Measurements from ENCODE around the gene ACP3. TPM values are rescaled to one million over a fixed set of nuclear protein-coding genes. Genes with fewer than 3 reads are reported as not detected.
A peak's percentile ranks its signal among the peaks of the same experiment; 100 is the strongest.
"Not testable (repeated sequence)": the region's sequence is repeated elsewhere in the genome, so short reads cannot be mapped to it uniquely, and the experiment has no call there.

ACP3 gene
- total RNA-seq, 1 experiment from 2014 or later = not detected

- DNase-seq (ENCODE audit: low read depth) = no peak
- in situ Hi-C loops (cut with HindIII; ENCODE audit: low pct_unique_long_range_greater_than_20kb, low sequenced_read_pairs) = no loop called here
Measured at GRCh38 chr3:132350814-132351213, 33.6 kb downstream of the ACP3 start.

GRCh38 chr3:132351222-132351806 is 34.1 kb downstream of the ACP3 start:
- in situ Hi-C loops (cut with HindIII; ENCODE audit: low pct_unique_long_range_greater_than_20kb, low sequenced_read_pairs) = no loop called here
- no peak for DNase-seq (ENCODE audit: low read depth)

GRCh38 chr3:132352556-132353143 is 35.4 kb downstream of the ACP3 start:
- DNase-seq (ENCODE audit: low read depth) = peak; percentile 47
- in situ Hi-C loops (cut with HindIII; ENCODE audit: low pct_unique_long_range_greater_than_20kb, low sequenced_read_pairs) = no loop called here

GRCh38 chr3:132354916-132355702 is 37.9 kb downstream of the ACP3 start:
- in situ Hi-C loops (cut with HindIII; ENCODE audit: low pct_unique_long_range_greater_than_20kb, low sequenced_read_pairs) = no loop called here
- DNase-seq (ENCODE audit: low read depth) = no peak

GRCh38 chr3:132356568-132356967 is 39.4 kb downstream of the ACP3 start:
- in situ Hi-C loops (cut with HindIII; ENCODE audit: low pct_unique_long_range_greater_than_20kb, low sequenced_read_pairs) = no loop called here
- DNase-seq (ENCODE audit: low read depth) = no peak

GRCh38 chr3:132360717-132361116 is 43.5 kb downstream of the ACP3 start:
- in situ Hi-C loops (cut with HindIII; ENCODE audit: low pct_unique_long_range_greater_than_20kb, low sequenced_read_pairs) = no loop called here
- no peak for DNase-seq (ENCODE audit: low read depth)

- DNase-seq (ENCODE audit: low read depth) = no peak
- in situ Hi-C loops (cut with HindIII; ENCODE audit: low pct_unique_long_range_greater_than_20kb, low sequenced_read_pairs) = no loop called here
Measured at GRCh38 chr3:132362329-132362728, 45.1 kb downstream of the ACP3 start.

GRCh38 chr3:132368515-132368914 is 51.3 kb downstream of the ACP3 start:
- no peak for DNase-seq (ENCODE audit: low read depth)
- in situ Hi-C loops (cut with HindIII; ENCODE audit: low pct_unique_long_range_greater_than_20kb, low sequenced_read_pairs) = no loop called here

GRCh38 chr3:132368962-132369361 is 51.8 kb downstream of the ACP3 start:
- no peak for DNase-seq (ENCODE audit: low read depth)
- in situ Hi-C loops (cut with HindIII; ENCODE audit: low pct_unique_long_range_greater_than_20kb, low sequenced_read_pairs) = no loop called here

- in situ Hi-C loops (cut with HindIII; ENCODE audit: low pct_unique_long_range_greater_than_20kb, low sequenced_read_pairs); DNase-seq (ENCODE audit: low read depth): not testable (repeated sequence)
Measured at GRCh38 chr3:132376945-132377354, 59.7 kb downstream of the ACP3 start.

GRCh38 chr3:132378048-132378762 is 61.0 kb downstream of the ACP3 start:
- DNase-seq (ENCODE audit: low read depth) = no peak

GRCh38 chr3:132378846-132379245 is 61.6 kb downstream of the ACP3 start:
- no peak for DNase-seq (ENCODE audit: low read depth)
- in situ Hi-C loops (cut with HindIII; ENCODE audit: low pct_unique_long_range_greater_than_20kb, low sequenced_read_pairs) = no loop called here

More at GRCh38 chr3:132378048-132378762, 61.0 kb downstream of the ACP3 start:
- in situ Hi-C loops (cut with HindIII; ENCODE audit: low pct_unique_long_range_greater_than_20kb, low sequenced_read_pairs) = no loop called here

- in situ Hi-C loops (cut with HindIII; ENCODE audit: low pct_unique_long_range_greater_than_20kb, low sequenced_read_pairs) = no loop called here
- no peak for DNase-seq (ENCODE audit: low read depth)
Measured at GRCh38 chr3:132380920-132381319, 63.7 kb downstream of the ACP3 start.

GRCh38 chr3:132381348-132381944 is 64.2 kb downstream of the ACP3 start:
- in situ Hi-C loops (cut with HindIII; ENCODE audit: low pct_unique_long_range_greater_than_20kb, low sequenced_read_pairs) = no loop called here
- DNase-seq (ENCODE audit: low read depth) = no peak

- no peak for DNase-seq (ENCODE audit: low read depth)
- in situ Hi-C loops (cut with HindIII; ENCODE audit: low pct_unique_long_range_greater_than_20kb, low sequenced_read_pairs) = no loop called here
Measured at GRCh38 chr3:132382267-132382666, 65.1 kb downstream of the ACP3 start.

GRCh38 chr3:132382688-132383194 is 65.5 kb downstream of the ACP3 start:
- no peak for DNase-seq (ENCODE audit: low read depth)
- in situ Hi-C loops (cut with HindIII; ENCODE audit: low pct_unique_long_range_greater_than_20kb, low sequenced_read_pairs) = no loop called here

- in situ Hi-C loops (cut with HindIII; ENCODE audit: low pct_unique_long_range_greater_than_20kb, low sequenced_read_pairs) = no loop called here
- no peak for DNase-seq (ENCODE audit: low read depth)
Measured at GRCh38 chr3:132386259-132386658, 69.1 kb downstream of the ACP3 start.

GRCh38 chr3:132392675-132393074 is 75.5 kb downstream of the ACP3 start:
- in situ Hi-C loops (cut with HindIII; ENCODE audit: low pct_unique_long_range_greater_than_20kb, low sequenced_read_pairs); DNase-seq (ENCODE audit: low read depth): not testable (repeated sequence)

Measured in Caki2 (cell line).